IMR-90 (cell line): ENCODE measurements around the gene ROBO1. TPM values are rescaled to one million over a fixed set of nuclear protein-coding genes. Genes with fewer than 3 reads are reported as not detected.

Source experiments
- ATAC-seq: fragments of 200-7000 bp; cut with Tn5 transposase; 2 replicates; pipeline ENCODE4 v1.9.1; 2020; ENCODE audit warnings: low read depth, mild to moderate bottlenecking, moderate library complexity
- BruUV-seq: library from RNA; stranded (reverse); fragments of 400-500 nt; replicated peaks from 2 replicates; lab custom pipeline; 2021; lab: Mats Ljungman, UMichigan
- CTCF ChIA-PET: fragments of 300-600 bp; formaldehyde crosslinking; extraction: SDS; loops from one replicate; lab custom pipeline; 2021; ENCODE audit warnings: antibody characterized with exemption; lab: Yijun Ruan, JAX
- POLR2A ChIA-PET: fragments of 300-600 bp; sonication (Branson Sonifier 250); formaldehyde crosslinking; loops from one replicate; lab custom pipeline; 2022; ENCODE audit warnings: antibody characterized with exemption; ENCODE audit not compliant: unreplicated experiment; lab: Charles Lee
- DNase-seq: peaks from one replicate; pipeline ENCODE4 v3.0.0; 2013
- H2AFZ ChIP-seq: replicated peaks from 2 replicates; pipeline ENCODE3; 2013; ENCODE audit warnings: low read length, mild to moderate bottlenecking; ENCODE audit not compliant: poor library complexity
- H2AK5ac ChIP-seq: 2 replicates; pipeline ENCODE4 v1.6.1; 2013; ENCODE audit warnings: low read depth, low read length, inconsistent platforms
- H2AK9ac ChIP-seq: replicated peaks from 2 replicates; pipeline ENCODE3; 2013; ENCODE audit warnings: mild to moderate bottlenecking, low read depth, low read length, moderate library complexity; ENCODE audit not compliant: poor library complexity
- H2BK120ac ChIP-seq: 2 replicates; pipeline ENCODE4 v1.6.1; 2013; ENCODE audit warnings: low read depth, low read length, inconsistent platforms
- H2BK15ac ChIP-seq: 3 replicates; pipeline ENCODE4 v1.6.1; 2013; ENCODE audit warnings: low read depth, low read length, inconsistent platforms
- H2BK20ac ChIP-seq: 2 replicates; pipeline ENCODE4 v1.6.1; 2013; ENCODE audit warnings: low read depth, mild to moderate bottlenecking, inconsistent platforms, low read length, moderate library complexity
- H2BK5ac ChIP-seq: 2 replicates; pipeline ENCODE4 v1.6.1; 2013; ENCODE audit warnings: mild to moderate bottlenecking, low read depth, low read length, inconsistent platforms; ENCODE audit not compliant: poor library complexity, severe bottlenecking
- H3K14ac ChIP-seq: replicated peaks from 2 replicates; pipeline ENCODE4 v1.6.1; 2013; ENCODE audit warnings: low read depth, low read length, inconsistent platforms
- H3K18ac ChIP-seq: 2 replicates; pipeline ENCODE4 v1.6.1; 2013; ENCODE audit warnings: low read depth, low read length, control low read depth
- H3K23ac ChIP-seq: 2 replicates; pipeline ENCODE4 v1.6.1; 2013; ENCODE audit warnings: low read depth, low read length, inconsistent platforms
- H3K27ac ChIP-seq: 2 replicates; pipeline ENCODE4 v1.5.1; 2013; ENCODE audit warnings: mild to moderate bottlenecking, control low read depth, low read length; ENCODE audit not compliant: insufficient read depth
- H3K27me3 ChIP-seq: 2 replicates; pipeline ENCODE4 v1.6.1; 2013; ENCODE audit warnings: low read length; ENCODE audit not compliant: control insufficient read depth, insufficient read depth
- H3K36me3 ChIP-seq: 2 replicates; pipeline ENCODE4 v1.6.1; 2013; ENCODE audit warnings: low read length, mixed read lengths; ENCODE audit not compliant: control insufficient read depth, insufficient read depth
- H3K4ac ChIP-seq: 2 replicates; pipeline ENCODE4 v1.6.1; 2013; ENCODE audit warnings: low read depth, low read length, inconsistent platforms
- H3K4me1 ChIP-seq: 2 replicates; pipeline ENCODE4 v1.6.1; 2013; ENCODE audit warnings: low read length, mixed read lengths; ENCODE audit not compliant: control insufficient read depth, insufficient read depth
- H3K4me2 ChIP-seq: 2 replicates; pipeline ENCODE4 v1.6.1; 2013; ENCODE audit warnings: low read depth, mild to moderate bottlenecking, control low read depth, low read length, moderate library complexity
- H3K4me3 ChIP-seq: 2 replicates; pipeline ENCODE4 v1.5.1; 2013; ENCODE audit warnings: low read depth, mild to moderate bottlenecking, control low read depth, low read length, moderate library complexity; ENCODE audit not compliant: insufficient read depth
- H3K56ac ChIP-seq: 2 replicates; pipeline ENCODE4 v1.6.1; 2013; ENCODE audit warnings: low read length, inconsistent platforms; ENCODE audit not compliant: insufficient read depth; ENCODE audit errors: extremely low read depth
- H3K79me1 ChIP-seq, 2 experiments: 2 replicates each; pipeline ENCODE4 v1.6.1; 2013; ENCODE audit warnings: low read length in 2 of 2, inconsistent platforms in 1 of 2, low read depth in 1 of 2
- H3K9ac ChIP-seq: 2 replicates; pipeline ENCODE4 v1.6.1; 2013; ENCODE audit warnings: low read depth, low read length, control low read depth
- H3K9me1 ChIP-seq: 2 replicates; pipeline ENCODE4 v1.6.1; 2013; ENCODE audit warnings: low read length, inconsistent platforms; ENCODE audit not compliant: insufficient read depth
- H3K9me3 ChIP-seq: 2 replicates; pipeline ENCODE4 v1.6.1; 2013; ENCODE audit warnings: low read length; ENCODE audit not compliant: control insufficient read depth, insufficient read depth
- H4K20me1 ChIP-seq: 2 replicates; pipeline ENCODE4 v1.6.1; 2013; ENCODE audit warnings: low read length, inconsistent platforms; ENCODE audit not compliant: insufficient read depth
- H4K5ac ChIP-seq: 2 replicates; pipeline ENCODE4 v1.6.1; 2013; ENCODE audit warnings: mild to moderate bottlenecking, low read depth, low read length, control low read depth
- H4K8ac ChIP-seq, 2 experiments: 2 replicates each; pipeline ENCODE4 v1.6.1; 2013; ENCODE audit warnings: low read depth in 2 of 2, low read length in 2 of 2, control low read depth in 1 of 2, inconsistent platforms in 1 of 2
- H4K91ac ChIP-seq: 2 replicates; pipeline ENCODE4 v1.6.1; 2013; ENCODE audit warnings: low read depth, low read length, inconsistent platforms; ENCODE audit not compliant: insufficient read depth
- CHD1 ChIP-seq: IDR thresholded peaks from 2 replicates; pipeline ENCODE4 v1.6.1; 2012; ENCODE audit warnings: low read depth, low read length, improper control_type of control experiment
- MAZ ChIP-seq: IDR thresholded peaks from 2 replicates; pipeline ENCODE4 v1.6.1; 2012; ENCODE audit warnings: low read depth, mild to moderate bottlenecking, low read length, improper control_type of control experiment, moderate library complexity, borderline replicate concordance
- MXI1 ChIP-seq: IDR thresholded peaks from 2 replicates; pipeline ENCODE4 v1.6.1; 2012; ENCODE audit warnings: low read depth, mild to moderate bottlenecking, low read length, moderate library complexity, borderline replicate concordance
- RCOR1 ChIP-seq: IDR thresholded peaks from 2 replicates; pipeline ENCODE4 v1.6.1; 2012; ENCODE audit warnings: mild to moderate bottlenecking, low read length, improper control_type of control experiment; ENCODE audit not compliant: insufficient replicate concordance
- WGBS, 2 experiments: methylation state at CpG; one replicate each; pipeline versions ENCODE4 v1.1.5 to v1.1.7; 2013; ENCODE audit warnings: missing lambda C conversion rate in 2 of 2; ENCODE audit not compliant: insufficient read length in 1 of 2; ENCODE audit errors: extremely low coverage in 2 of 2; 5-methylcytosine and 5-hydroxymethylcytosine counted together
- dilution Hi-C: fragments of 300-500 bp; cut with HindIII; formaldehyde crosslinking; loops from one replicate; pipeline ENCODE4 v1.14.3; 2018; ENCODE audit warnings: low sequenced_read_pairs; ENCODE audit not compliant: unreplicated experiment
- in situ Hi-C: fragments of 300-500 bp; cut with MboI; formaldehyde crosslinking; loops from 3 replicates; pipeline ENCODE4 v1.14.3; 2019; ENCODE audit warnings: low sequenced_read_pairs, inconsistent platforms, mixed read lengths
- intact Hi-C: fragments of 100-400 bp; cut with micrococcal nuclease; formaldehyde crosslinking; loops from 2 replicates; pipeline ENCODE4 v1.10.0; 2022
- polyA plus RNA-seq, 3 experiments: library from polyadenylated mRNA; depleted of rRNA; stranded (reverse); fragments of >200 nt; gene quantifications; 2 replicates each; pipeline ENCODE4 v1.2.3, GENCODE V29; 2012; ENCODE audit warnings: low replicate concordance in 1 of 3
- total RNA-seq: library from RNA; depleted of rRNA; stranded (reverse); fragments of >200 nt; gene quantifications from 2 replicates; pipeline ENCODE4 v1.2.3, GENCODE V29; 2012
- TF ChIP-seq, protein P1 (sequence below): fragments of 150-350 bp; IDR thresholded peaks from 2 replicates; pipeline ENCODE4 v1.6.1; 2017; ENCODE audit warnings: mild to moderate bottlenecking, antibody characterized with exemption, low read length, low read depth
- TF ChIP-seq, protein P2 (sequence below): conservative IDR thresholded peaks from 2 replicates; pipeline ENCODE4 v1.5.1; 2012; ENCODE audit warnings: mild to moderate bottlenecking, low read depth, low read length, improper control_type of control experiment

The ROBO1 gene
- total and polyA plus RNA-seq, 2 of the 4 experiments (the other 2 are of a cell fraction), result 24.1 to 53.9 TPM

DNA sequence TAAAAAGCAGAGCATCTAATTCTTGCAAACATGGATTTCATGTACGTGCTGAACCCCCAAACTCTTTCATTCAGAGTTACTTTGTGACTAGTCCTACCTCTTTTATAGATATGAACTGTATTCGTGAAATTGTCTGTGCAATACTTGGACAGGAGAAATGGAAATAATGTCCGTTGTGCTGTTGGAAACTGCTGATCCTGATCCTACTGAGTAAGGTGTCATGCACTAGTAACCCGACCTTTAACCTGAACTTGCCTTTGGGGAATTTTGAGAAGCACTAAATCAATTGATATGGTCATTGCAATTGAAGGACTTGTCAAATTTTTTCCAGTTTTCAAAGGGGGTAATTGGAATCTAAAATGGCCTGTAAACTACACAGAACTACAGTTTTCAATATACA, 856.4 kb downstream of the ROBO1 start:
- in situ Hi-C loops, result no loop called here
- no CpG with 5 or more reads among the region's 4 CpGs for WGBS, 2 experiments
- Histone ChIP-seq H4K5ac (no peak overlapping the region), H3K9me1 (no peaks in the 10 kb centered on the region), H2BK15ac (no peak overlapping the region), H3K56ac (no peak overlapping the region), H3K14ac (no peak overlapping the region), H3K27ac (no peak overlapping the region), H2BK20ac (no peak overlapping the region), H3K36me3 (no peaks in the 10 kb centered on the region), H3K4me3 (no peak overlapping the region), H2BK5ac (no peak overlapping the region), H3K9ac (no peak overlapping the region), H3K18ac (no peak overlapping the region), H2AK9ac (no peak overlapping the region), H3K23ac (no peak overlapping the region), H2AFZ (no peak overlapping the region), H3K79me1 (peaks cover 0 to 5% of the 10 kb centered on the region in 2 experiments; a peak in 1 of 4 replicates), H3K27me3 (no peaks in the 10 kb centered on the region), H3K4me2 (no peak overlapping the region), H4K20me1 (no peaks in the 10 kb centered on the region), H3K4ac (no peak overlapping the region), H4K8ac (no peak overlapping the region), H3K9me3 (no peaks in the 10 kb centered on the region), H2BK120ac (no peak overlapping the region), H3K4me1 (peaks cover 2% of the 10 kb centered on the region), H4K91ac (no peak overlapping the region), H2AK5ac (no peak overlapping the region)
- DNase-seq (no peak), ATAC-seq (no peak)
- CTCF ChIA-PET, result interaction anchor here (1.1 kb wide), 1 partner anchor 13 kb away, joined by 3 read pairs; no protein-coding TSS in a partner anchor
- intact Hi-C loops, result no loop called here
- no peak for TF ChIP-seq RCOR1
- no peak for TF ChIP-seq CHD1
- TF ChIP-seq MAZ, result no peak
- no peak for TF ChIP-seq MXI1
- TF ChIP-seq, protein P1, sequence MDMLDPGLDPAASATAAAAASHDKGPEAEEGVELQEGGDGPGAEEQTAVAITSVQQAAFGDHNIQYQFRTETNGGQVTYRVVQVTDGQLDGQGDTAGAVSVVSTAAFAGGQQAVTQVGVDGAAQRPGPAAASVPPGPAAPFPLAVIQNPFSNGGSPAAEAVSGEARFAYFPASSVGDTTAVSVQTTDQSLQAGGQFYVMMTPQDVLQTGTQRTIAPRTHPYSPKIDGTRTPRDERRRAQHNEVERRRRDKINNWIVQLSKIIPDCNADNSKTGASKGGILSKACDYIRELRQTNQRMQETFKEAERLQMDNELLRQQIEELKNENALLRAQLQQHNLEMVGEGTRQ, result no peak
- TF ChIP-seq, protein P2, sequence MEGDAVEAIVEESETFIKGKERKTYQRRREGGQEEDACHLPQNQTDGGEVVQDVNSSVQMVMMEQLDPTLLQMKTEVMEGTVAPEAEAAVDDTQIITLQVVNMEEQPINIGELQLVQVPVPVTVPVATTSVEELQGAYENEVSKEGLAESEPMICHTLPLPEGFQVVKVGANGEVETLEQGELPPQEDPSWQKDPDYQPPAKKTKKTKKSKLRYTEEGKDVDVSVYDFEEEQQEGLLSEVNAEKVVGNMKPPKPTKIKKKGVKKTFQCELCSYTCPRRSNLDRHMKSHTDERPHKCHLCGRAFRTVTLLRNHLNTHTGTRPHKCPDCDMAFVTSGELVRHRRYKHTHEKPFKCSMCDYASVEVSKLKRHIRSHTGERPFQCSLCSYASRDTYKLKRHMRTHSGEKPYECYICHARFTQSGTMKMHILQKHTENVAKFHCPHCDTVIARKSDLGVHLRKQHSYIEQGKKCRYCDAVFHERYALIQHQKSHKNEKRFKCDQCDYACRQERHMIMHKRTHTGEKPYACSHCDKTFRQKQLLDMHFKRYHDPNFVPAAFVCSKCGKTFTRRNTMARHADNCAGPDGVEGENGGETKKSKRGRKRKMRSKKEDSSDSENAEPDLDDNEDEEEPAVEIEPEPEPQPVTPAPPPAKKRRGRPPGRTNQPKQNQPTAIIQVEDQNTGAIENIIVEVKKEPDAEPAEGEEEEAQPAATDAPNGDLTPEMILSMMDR, result no peak
- dilution Hi-C loops, result no loop called here
- POLR2A ChIA-PET, result no interaction called here
- BruUV-seq, result no TSS peak
